GM19452 (cell line): ENCODE results near the gene GNB1.
"Not testable (repeated sequence)": the region's sequence is repeated elsewhere in the genome, so short reads cannot be mapped to it uniquely, and the experiment has no call there.

Experiments used
- ATAC-seq: cut with Tn5 transposase; IDR thresholded peaks from one replicate; pipeline ENCODE4 v1.9.1; 2021; ENCODE audit not compliant: unreplicated experiment

GNB1 gene

GRCh38 chr1:1752190-1752589 is 138.7 kb downstream of the GNB1 start:
- no peak for ATAC-seq

DNA sequence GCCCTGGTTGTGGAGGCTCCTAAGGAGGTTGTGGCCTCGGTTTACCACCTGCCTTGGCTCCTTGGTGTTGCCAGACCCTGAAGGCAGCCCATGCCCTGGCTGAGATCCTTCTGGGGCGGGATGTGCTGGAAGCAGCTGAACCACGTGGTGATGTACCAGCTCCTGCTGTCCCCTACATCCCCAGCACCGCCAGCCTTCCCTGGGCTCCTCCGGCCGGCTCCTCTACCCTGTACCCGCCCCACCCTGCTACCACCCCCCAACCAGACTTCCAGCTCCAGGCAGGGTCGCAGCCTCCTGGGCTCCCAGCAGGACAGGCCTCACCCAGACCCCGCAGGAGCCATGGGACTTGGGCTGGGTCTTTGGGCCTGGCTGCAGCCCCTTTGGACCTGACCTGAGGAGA is 140.9 kb downstream of the GNB1 start:
- not testable (repeated sequence) for ATAC-seq

DNA sequence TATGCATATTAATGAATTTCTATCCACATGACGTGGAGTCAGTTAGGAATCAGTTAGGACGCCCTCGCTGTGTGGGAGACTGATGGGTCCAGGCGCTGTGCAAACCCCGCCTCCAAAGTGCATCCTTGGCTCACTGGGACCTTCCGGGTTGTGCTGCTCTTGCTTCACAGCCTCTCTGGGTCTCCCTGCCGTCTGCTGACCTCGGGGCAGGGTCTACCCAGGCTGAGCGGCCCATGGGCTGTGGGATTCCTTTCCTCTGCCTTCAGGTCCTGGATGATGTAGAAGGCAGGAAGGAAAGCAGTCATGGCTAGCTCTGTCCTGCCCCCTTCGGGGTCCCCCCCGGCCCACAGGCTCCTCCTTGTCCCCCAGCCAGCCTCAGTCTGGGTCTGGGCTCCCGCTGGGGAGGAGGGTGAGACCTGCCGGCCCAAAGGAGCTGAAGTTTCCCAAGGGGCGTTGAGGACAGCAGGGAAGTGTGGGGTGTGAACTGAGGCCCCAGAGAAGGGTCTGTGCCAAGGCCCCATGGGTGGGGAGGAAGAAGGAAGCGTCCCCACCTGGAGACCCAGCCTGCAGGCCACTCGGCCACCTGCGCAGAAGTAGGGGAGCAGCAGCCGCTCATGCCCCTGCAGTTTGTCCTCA is 142.1 kb downstream of the GNB1 start:
- ATAC-seq, result no peak

GRCh38 chr1:1746566-1746909 is 144.3 kb downstream of the GNB1 start:
- peak; percentile 77 for ATAC-seq

GRCh38 chr1:1745651-1746565 is 145.0 kb downstream of the GNB1 start:
- peak; percentile 66 for ATAC-seq

- ATAC-seq, result not testable (repeated sequence)
Measured at GRCh38 chr1:1742529-1742928, 148.4 kb downstream of the GNB1 start.

GRCh38 chr1:1741013-1741412 is 149.9 kb downstream of the GNB1 start:
- not testable (repeated sequence) for ATAC-seq

- not testable (repeated sequence) for ATAC-seq
Measured at GRCh38 chr1:1738799-1739337, 152.0 kb downstream of the GNB1 start.

- ATAC-seq, result not testable (repeated sequence)
Measured at GRCh38 chr1:1737675-1738590, 153.0 kb downstream of the GNB1 start.
